ENCODE data around the gene FAM107B.

DNA sequence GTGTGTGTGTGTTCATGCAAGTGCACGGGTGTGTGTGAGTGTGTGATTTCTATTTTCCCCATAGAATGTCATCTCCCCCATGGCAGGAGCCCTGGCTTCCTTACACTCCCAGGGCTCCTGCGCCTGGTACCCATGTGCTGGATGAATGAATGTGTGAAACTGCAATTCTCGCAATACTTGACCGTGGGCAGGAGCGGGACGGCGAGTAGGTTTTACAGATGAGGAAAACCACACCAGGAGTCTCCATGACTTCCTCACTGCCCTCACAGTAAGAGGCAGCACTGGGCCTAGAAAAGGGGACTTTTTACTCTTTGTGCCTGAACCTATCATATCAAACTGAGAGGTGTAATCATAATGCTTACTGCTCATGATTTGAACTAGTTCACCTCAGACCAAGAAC, 276.4 kb downstream of the FAM107B start:
- TF ChIP-seq POLR2A (IDR thresholded peaks at IDR 0.05) (no peak), CTCF (IDR thresholded peaks at IDR 0.05) (no peak), POLR2AphosphoS5 (IDR thresholded peaks at IDR 0.05) (no peak)

Measured in breast epithelium (tissue), 3 donors.